HepG2 (cell line): ENCODE data around the gene TPM2. TPM values are rescaled to one million over a fixed set of nuclear protein-coding genes. Genes with fewer than 3 reads are reported as not detected.
A peak's percentile ranks its signal among the peaks of the same experiment; 100 is the strongest.

Source experiments
- ATF7 ChIP-seq, 2 experiments: fragments of 450-650 bp in 1 of 2; sonication (generic) in 1 of 2; formaldehyde crosslinking in 1 of 2; IDR thresholded peaks; 2 replicates each; pipeline versions ENCODE4 v1.4.0 to v1.6.1; 2016 to 2020; ENCODE audit warnings: antibody characterized with exemption in 1 of 2, mild to moderate bottlenecking in 1 of 2, missing genetic modification reagents in 1 of 2
- HMGXB3 ChIP-seq: sonication (generic); formaldehyde crosslinking; IDR thresholded peaks from 2 replicates; pipeline ENCODE4 v1.4.0; 2020; ENCODE audit warnings: missing genetic modification reagents, borderline replicate concordance
- KLF6 ChIP-seq: IDR thresholded peaks from 2 replicates; pipeline ENCODE4 v1.8.0; 2016; ENCODE audit warnings: missing biosample characterization, missing genetic modification reagents
- MTERF4 ChIP-seq: sonication (generic); formaldehyde crosslinking; IDR thresholded peaks from 2 replicates; pipeline ENCODE4 v1.8.0; 2023; ENCODE audit warnings: mild to moderate bottlenecking, missing genetic modification reagents
- RAD21 ChIP-seq: fragments of 450-650 bp; formaldehyde crosslinking; IDR thresholded peaks from 2 replicates; pipeline ENCODE4 v1.5.0; 2020; ENCODE audit warnings: mild to moderate bottlenecking
- SP5 ChIP-seq: IDR thresholded peaks from 2 replicates; pipeline ENCODE4 v1.6.1; 2016; ENCODE audit warnings: low read depth, borderline replicate concordance
- ZFP36L2 ChIP-seq: sonication (generic); formaldehyde crosslinking; IDR thresholded peaks from 2 replicates; pipeline ENCODE4 v1.4.0; 2020; ENCODE audit warnings: missing genetic modification reagents
- ZNF75D ChIP-seq: sonication (generic); formaldehyde crosslinking; IDR thresholded peaks from 2 replicates; pipeline ENCODE4 v1.8.1; 2023; ENCODE audit warnings: missing genetic modification reagents, mild to moderate bottlenecking, borderline replicate concordance
- ZNF781 ChIP-seq: sonication (generic); formaldehyde crosslinking; IDR thresholded peaks from 2 replicates; pipeline ENCODE4 v1.5.1; 2020; ENCODE audit warnings: borderline replicate concordance, mild to moderate bottlenecking, missing genetic modification reagents; ENCODE audit errors: not compliant biosample characterization
- ZSCAN12 ChIP-seq: sonication (generic); formaldehyde crosslinking; IDR thresholded peaks from 2 replicates; pipeline ENCODE4 v1.9.0; 2021; ENCODE audit warnings: mild to moderate bottlenecking, missing genetic modification reagents
- polyA plus RNA-seq, 8 experiments: library from polyadenylated mRNA; depleted of rRNA in 3 of 8; stranded (reverse) in 7 of 8; unstranded in 1 of 8; fragments of >200 nt; fragmentation: Illumina TruSeq in 4 of 8; extraction: Trizol in 4 of 8; gene quantifications; 2 replicates each; pipeline versions ENCODE4 v1.2.1 to v1.2.3, GENCODE V29; 2011 to 2016; ENCODE audit warnings: low read depth in 4 of 8, missing spikeins in 1 of 8, mixed read lengths in 1 of 8; ENCODE audit not compliant: insufficient read depth in 1 of 8
- total RNA-seq, 5 experiments: library from RNA; depleted of rRNA; stranded (reverse); fragments of >200 nt; fragmentation: Illumina TruSeq; extraction: Trizol; gene quantifications; 2 replicates each; pipeline ENCODE4 v1.2.3, GENCODE V29; 2016; ENCODE audit warnings: low read depth in 1 of 5
- TF ChIP-seq, protein P1 (sequence below), 2 experiments: sonication (generic) in 1 of 2; formaldehyde crosslinking in 1 of 2; IDR thresholded peaks; 2 replicates each; pipeline versions ENCODE4 v1.4.0 to v1.6.1; 2018 to 2020; ENCODE audit warnings: missing genetic modification reagents in 2 of 2, borderline replicate concordance in 1 of 2, low read depth in 1 of 2, mild to moderate bottlenecking in 1 of 2, missing biosample characterization in 1 of 2
- TF ChIP-seq, protein P2 (sequence below): IDR thresholded peaks from 2 replicates; pipeline ENCODE4 v1.6.1; 2016

TPM2 gene
- total and polyA plus RNA-seq, 2 of the 13 experiments (the other 11 are each of a cell fraction or from before 2014, with no cell fraction given) = 3.1 to 10.7 TPM

GRCh38 chr9:35696520-35697215, 6.9 kb upstream of the TPM2 start (continued):
- TF ChIP-seq, protein P1, sequence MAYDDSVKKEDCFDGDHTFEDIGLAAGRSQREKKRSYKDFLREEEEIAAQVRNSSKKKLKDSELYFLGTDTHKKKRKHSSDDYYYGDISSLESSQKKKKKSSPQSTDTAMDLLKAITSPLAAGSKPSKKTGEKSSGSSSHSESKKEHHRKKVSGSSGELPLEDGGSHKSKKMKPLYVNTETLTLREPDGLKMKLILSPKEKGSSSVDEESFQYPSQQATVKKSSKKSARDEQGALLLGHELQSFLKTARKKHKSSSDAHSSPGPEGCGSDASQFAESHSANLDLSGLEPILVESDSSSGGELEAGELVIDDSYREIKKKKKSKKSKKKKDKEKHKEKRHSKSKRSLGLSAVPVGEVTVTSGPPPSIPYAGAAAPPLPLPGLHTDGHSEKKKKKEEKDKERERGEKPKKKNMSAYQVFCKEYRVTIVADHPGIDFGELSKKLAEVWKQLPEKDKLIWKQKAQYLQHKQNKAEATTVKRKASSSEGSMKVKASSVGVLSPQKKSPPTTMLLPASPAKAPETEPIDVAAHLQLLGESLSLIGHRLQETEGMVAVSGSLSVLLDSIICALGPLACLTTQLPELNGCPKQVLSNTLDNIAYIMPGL (CRISPR knock-in tag; IDR thresholded peaks at IDR 0.05; ENCODE audit: borderline replicate concordance in 1 of 2, low read depth in 1 of 2) = peak in 1 of 2 experiments; percentile 52; a peak in 1 of 4 replicates
- TF ChIP-seq SP5 = no peak
- TF ChIP-seq MTERF4 (CRISPR knock-in tag) = no peak
- TF ChIP-seq RAD21 (CRISPR knock-in tag) = peak; percentile 71
- TF ChIP-seq ZFP36L2 = no peak
- TF ChIP-seq HMGXB3 = no peak
- no peak for TF ChIP-seq ZNF781 (CRISPR knock-in tag)
- TF ChIP-seq KLF6 = no peak
- TF ChIP-seq ZSCAN12 = no peak
- TF ChIP-seq, protein P2, sequence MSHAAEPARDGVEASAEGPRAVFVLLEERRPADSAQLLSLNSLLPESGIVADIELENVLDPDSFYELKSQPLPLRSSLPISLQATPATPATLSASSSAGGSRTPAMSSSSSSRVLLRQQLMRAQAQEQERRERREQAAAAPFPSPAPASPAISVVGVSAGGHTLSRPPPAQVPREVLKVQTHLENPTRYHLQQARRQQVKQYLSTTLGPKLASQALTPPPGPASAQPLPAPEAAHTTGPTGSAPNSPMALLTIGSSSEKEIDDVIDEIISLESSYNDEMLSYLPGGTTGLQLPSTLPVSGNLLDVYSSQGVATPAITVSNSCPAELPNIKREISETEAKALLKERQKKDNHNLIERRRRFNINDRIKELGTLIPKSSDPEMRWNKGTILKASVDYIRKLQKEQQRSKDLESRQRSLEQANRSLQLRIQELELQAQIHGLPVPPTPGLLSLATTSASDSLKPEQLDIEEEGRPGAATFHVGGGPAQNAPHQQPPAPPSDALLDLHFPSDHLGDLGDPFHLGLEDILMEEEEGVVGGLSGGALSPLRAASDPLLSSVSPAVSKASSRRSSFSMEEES (CRISPR knock-in tag) = no peak
- TF ChIP-seq ZNF75D (CRISPR knock-in tag) = no peak
- TF ChIP-seq ATF7 (IDR thresholded peaks at IDR 0.05) = no peak
- no peak for TF ChIP-seq ATF7 (CRISPR knock-in tag; IDR thresholded peaks at IDR 0.05)
